ENCODE measurements around the gene NTRK2.
"Not testable (repeated sequence)": the region's sequence is repeated elsewhere in the genome, so short reads cannot be mapped to it uniquely, and the experiment has no call there.

Gene NTRK2

DNA sequence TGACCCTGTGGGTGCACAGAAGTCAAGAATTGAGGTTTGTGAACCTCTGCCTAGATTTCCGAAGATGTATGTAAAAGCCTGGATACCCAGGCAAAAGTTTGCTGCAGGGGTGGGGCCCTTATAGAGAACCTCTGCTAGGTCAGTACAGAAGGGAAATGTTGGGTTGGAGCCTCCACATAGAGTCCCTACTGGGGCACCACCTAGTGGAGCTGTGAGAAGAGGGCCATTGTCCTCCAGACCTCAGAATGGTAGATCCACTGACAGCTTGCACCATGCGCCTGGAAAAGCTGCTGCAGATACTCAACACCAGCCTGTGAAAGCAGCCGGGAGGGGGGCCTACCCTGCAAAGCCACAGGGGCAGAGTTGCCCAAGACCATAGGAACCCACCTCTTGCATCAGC is 399.9 kb downstream of the NTRK2 start:
- DNase-seq (ENCODE audit: low read depth); H3K4me3 ChIP-seq (ENCODE audit: low read depth, low read length): not testable (repeated sequence)
